Medulla oblongata (tissue), 1 donor: Measurements from ENCODE around the gene HS3ST5.

Source experiments
- DNase-seq: peaks from one replicate; pipeline ENCODE4 v3.0.0-alpha.2; 2015; ENCODE audit errors: extremely low spot score

Gene HS3ST5

GRCh38 chr6:114195027-114195365 is 147.8 kb downstream of the HS3ST5 start:
- DNase-seq: no peak

GRCh38 chr6:114194362-114195026 is 148.3 kb downstream of the HS3ST5 start:
- DNase-seq: no peak

- DNase-seq: no peak
Observed at GRCh38 chr6:114187563-114187962, 155.3 kb downstream of the HS3ST5 start.

GRCh38 chr6:114181664-114182063 is 161.2 kb downstream of the HS3ST5 start:
- DNase-seq: no peak

GRCh38 chr6:114179411-114179810 is 163.4 kb downstream of the HS3ST5 start:
- no peak for DNase-seq

- DNase-seq: no peak
Observed at GRCh38 chr6:114176726-114177125, 166.1 kb downstream of the HS3ST5 start.

GRCh38 chr6:114172576-114173260 is 170.1 kb downstream of the HS3ST5 start:
- DNase-seq: no peak

- DNase-seq: no peak
Observed at GRCh38 chr6:114171473-114171872, 171.3 kb downstream of the HS3ST5 start.

GRCh38 chr6:114170958-114171387 is 171.8 kb downstream of the HS3ST5 start:
- no peak for DNase-seq

- no peak for DNase-seq
Observed at GRCh38 chr6:114170372-114170771, 172.5 kb downstream of the HS3ST5 start.

GRCh38 chr6:114169763-114170162 is 173.1 kb downstream of the HS3ST5 start:
- no peak for DNase-seq

- peak; percentile 18 for DNase-seq
Observed at GRCh38 chr6:114167583-114168576, 174.9 kb downstream of the HS3ST5 start.

GRCh38 chr6:114164207-114164606 is 178.6 kb downstream of the HS3ST5 start:
- DNase-seq: no peak

GRCh38 chr6:114162691-114163347 is 180.0 kb downstream of the HS3ST5 start:
- no peak for DNase-seq

GRCh38 chr6:114160881-114161280 is 181.9 kb downstream of the HS3ST5 start:
- DNase-seq: no peak

GRCh38 chr6:114159727-114160126 is 183.1 kb downstream of the HS3ST5 start:
- DNase-seq: no peak

- no peak for DNase-seq
Observed at GRCh38 chr6:114158838-114159694, 183.8 kb downstream of the HS3ST5 start.

- DNase-seq: no peak
Observed at GRCh38 chr6:114158411-114158810, 184.4 kb downstream of the HS3ST5 start.

GRCh38 chr6:114157848-114158247 is 185.0 kb downstream of the HS3ST5 start:
- DNase-seq: no peak

- DNase-seq: no peak
Observed at GRCh38 chr6:114155763-114156162, 187.1 kb downstream of the HS3ST5 start.

- no peak for DNase-seq
Observed at GRCh38 chr6:114154812-114155211, 188.0 kb downstream of the HS3ST5 start.
